Measurements from ENCODE around the gene RPL35.

DNA sequence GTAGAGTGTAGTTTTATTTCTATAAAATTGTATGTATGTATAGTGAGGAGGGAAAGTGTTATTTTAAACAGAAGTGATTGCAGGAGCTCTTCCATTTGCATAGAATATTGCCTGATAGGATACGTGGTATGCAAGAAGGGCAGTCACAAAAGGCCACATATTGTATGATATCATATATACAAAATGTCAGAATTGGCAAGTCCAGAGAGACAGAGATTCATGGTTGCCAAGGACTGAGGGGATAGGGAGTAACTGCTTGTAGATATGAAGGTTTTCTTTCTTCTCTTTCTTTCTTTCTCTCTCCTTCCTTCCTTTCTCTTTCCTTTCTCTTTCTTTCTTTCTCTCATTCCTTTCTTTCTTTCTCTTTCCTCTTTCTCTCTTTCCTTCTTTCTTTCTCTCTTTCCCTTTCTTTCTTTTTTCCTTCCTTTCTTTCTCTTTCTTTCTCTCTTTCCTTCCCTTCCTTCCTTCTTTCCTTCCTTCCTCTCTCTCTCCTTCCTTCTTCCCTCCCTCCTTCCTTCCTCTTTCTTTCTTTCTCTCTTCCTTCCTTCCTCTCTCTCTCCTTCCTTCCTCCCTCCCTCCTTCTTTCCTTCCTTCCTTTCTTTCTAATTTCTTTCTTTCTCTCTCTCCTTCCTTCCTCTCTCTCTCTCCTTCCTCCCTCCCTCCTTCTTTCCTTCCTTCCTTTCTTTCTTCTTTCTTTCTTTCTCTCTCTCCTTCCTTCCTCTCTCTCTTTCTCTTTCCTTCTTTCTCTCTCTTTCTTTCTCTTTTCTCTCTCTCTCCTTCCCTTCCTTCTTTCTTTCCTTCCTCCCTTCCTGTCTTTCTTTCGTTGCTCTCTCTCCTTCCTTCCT lies 33.0 kb downstream of the RPL35 start:
- TF ChIP-seq CTCF (optimal IDR thresholded peaks at IDR 0.05 in 1 of 3, IDR thresholded peaks at IDR 0.05 in 1 of 3, conservative IDR thresholded peaks at IDR 0.05 in 1 of 3; ENCODE audit: extremely low read depth in 1 of 3, insufficient read depth in 2 of 3, low read length in 3 of 3) = no peak
- no peak for TF ChIP-seq EZH2 (IDR thresholded peaks at IDR 0.05; ENCODE audit: low read length)
